Hematopoietic multipotent progenitor cell treated with erythropoietin and hydrocortisone succinate and interleukin-3 and kit ligand, for 17 days (in vitro differentiated cells): ENCODE measurements around the gene DAAM2.

Source experiments
- DNase-seq: peaks from one replicate; pipeline ENCODE4 v3.0.0-alpha.2; 2015; ENCODE audit warnings: low spot score

Gene DAAM2

DNA sequence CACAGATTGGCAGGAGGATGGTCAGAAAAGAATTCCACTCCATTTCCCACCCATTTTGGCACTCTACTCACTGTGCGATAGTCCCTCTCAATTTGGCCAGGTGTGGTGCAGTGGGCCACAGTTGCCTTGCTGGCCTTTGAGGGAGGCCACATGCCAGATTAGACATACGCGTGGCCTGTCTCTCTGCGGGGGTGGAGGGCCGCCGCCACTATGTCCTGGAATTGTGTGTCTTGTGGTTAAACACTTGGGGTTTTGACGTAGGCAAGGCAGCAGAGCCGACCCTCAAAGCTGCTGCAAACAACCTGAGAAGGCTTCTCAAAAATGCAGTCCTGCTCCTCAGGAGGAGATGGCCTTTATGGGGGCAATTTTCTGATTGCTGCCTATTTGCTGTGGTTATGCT, 4.9 kb upstream of the DAAM2 start:
- DNase-seq, result no peak

DNA sequence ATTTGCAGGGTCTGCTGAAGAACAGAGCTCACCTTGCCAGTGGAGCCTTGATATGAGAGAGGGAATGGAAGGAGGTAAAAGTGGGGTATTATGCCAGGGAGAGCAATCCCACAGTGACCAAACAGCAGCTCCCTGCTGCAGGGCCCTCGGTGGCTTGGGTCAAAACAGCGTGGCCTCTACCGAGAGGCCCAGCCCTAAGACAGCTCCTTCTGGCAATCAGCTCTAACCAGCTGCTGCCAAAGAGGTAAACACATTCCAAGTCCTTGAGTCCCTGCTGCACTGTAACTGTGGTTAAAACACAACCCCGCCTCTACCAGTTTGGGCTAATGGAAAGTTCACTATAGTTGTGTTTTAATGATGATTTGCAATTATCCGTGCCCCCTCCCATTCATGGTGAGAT, 1.4 kb upstream of the DAAM2 start:
- DNase-seq, result no peak

DNA sequence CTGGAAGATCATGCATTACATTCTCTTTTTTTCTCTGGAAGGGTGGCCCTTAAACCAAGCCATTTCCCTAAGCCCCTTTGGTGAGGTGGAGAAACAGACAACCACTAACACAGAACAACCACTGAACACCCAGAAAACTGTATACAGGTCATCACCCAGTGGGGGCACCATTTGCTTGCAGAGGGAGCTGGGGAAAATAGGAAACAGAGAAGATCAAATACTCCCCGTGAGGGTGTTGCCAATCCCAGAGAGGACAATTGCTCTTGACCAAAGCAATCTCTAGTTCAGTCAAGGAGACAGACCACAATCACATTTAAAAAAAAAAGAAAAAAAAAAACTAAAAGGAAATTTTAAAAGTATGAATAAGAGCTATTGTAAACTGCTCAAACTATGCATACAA, 865 bp upstream of the DAAM2 start:
- no peak for DNase-seq

DNA sequence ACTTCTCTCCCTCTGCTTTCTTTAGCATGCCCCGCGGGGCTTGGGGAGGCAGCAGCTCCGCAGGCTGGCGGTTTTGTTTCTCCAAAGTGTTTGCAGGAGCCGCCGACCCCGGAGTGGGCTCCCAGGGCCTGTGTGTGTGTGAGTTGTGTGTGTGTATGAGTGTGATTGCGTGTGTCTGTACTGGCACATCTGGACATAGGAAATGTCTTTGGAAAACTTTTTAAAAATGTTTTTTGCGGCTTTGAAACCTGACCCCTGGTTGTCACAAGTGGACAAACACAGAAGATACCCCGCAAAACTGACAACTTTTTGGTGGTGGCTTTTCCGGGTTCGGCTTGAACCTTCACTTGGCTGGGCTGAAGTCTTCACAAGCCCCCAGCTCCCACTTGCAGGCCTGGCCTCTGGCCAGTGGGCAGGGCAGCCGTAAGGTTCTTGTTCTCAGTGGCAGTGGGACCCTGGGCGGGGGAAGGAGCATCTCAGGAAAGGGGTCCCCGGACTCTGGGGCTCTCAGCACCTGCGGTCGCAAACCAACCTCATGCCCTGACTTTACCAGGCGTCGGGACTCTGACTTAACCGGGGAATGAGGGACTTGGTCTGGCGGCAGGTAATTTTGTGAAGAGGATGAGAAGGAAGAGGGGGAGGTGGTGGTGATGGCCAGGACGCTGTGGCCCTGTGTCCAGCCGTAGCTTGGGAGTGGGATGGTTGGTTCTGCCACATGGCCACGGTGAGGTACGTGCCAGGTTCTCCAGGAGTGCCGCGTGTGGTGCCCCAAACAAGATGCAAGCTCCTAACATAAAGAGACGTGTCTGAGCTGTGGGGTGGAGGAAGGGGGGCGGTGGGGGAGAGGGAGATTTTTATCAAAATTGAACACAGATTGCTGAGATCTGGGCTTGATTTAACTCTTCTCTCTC, 619 bp downstream of the DAAM2 start:
- DNase-seq, result no peak

DNA sequence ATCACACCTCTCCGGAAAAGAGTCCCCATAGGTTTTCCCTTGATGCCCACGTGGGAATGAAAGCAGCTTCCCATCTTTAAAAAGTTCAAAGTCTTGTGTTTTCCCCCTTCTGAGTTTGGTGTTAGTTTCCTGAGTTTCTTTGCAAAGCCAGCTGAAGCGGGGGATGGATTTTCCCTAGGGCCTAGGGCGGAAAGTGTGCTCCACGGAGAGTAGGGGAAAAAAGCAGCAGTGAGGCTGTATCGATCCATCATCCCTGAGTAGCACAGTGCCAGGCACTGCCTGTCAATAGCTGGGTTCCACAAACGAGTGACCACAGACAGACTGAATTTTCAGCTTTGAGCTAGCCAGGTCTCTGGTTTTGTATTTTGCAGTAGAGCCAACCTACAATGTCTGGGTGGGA, 1.3 kb downstream of the DAAM2 start:
- DNase-seq, result no peak

DNA sequence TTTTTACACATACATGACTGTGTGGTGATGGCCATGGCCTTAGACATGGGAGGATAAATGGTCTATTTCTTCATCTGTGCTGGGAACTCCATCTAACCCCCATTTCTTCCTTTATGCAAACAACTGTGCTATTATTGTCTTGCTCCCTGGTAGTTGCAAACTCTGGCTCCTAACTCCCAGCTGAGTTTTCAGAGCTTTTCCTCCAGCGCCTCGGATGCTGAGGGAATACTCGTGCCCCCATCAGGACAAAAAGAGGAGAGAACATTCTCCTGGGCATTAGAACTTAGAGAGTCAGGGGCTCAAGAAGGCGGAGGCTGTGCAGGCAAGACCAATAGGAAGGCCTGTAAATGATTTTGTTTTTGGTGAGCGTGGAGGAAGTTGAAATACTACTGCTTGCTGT, 2.1 kb downstream of the DAAM2 start:
- no peak for DNase-seq

DNA sequence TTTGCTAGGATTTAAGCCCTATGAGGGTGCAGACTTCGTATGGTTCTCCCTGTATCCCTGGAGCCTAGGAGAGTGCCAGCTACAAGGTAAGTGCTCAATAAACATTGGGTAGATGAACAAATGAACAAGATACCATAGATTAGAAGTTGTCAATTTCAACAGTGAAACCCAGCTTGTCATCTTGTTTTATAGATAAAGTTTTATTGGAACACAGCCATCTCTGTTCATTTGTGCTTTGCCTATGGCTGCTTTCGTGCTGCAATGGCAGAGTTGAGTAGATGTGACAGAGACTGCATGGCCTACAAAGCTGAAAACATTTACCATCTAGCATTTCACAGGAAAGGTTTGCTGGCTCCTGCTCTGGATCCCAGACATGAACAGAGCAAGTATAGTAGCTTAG, 5.6 kb downstream of the DAAM2 start:
- no peak for DNase-seq

DNA sequence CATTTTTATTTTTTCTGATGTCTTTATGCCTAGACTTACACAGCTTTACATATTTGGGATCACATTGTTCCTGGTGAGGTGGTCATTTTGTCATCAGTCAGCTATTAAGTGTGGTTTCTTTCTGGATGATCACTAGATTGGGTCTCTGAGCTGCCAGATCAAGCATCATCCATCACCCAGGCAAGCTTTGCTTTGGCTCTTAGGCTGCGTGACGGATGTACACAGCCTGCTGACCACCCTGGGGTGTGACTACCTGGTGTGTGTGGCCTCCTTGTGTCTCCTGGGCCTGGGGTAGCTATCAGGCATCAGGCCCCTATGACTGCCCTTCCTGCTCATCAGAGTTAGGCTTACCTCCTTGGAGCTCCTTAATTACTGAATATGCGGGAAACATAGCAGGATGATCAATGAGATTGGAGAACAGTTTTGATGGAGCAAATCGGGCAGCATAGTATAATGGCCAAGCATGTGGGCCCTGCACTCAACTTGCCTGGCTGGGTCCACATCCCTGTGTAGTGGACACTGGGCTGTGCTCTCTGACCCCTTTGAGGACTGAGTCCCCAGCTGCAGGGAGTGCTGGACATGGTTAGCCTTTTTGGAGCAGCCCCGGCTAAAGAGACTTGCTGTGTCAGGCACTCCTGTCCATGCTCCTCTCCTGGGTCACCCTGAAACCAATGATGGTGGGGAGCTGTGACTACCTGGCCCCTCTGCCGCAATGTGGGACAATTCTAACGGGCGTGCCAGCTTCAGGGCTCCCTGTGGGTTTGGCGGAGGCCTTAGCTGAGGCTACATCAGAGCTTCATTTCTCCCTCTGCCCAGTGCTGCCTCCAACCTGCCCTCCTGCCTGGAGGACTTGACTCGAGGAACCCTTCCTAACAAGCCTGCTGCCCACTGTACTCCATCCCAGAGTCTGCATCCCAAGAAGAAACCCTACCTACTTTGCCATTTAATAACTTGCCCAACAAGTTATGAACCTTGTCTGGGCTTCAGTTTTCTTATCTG, 8.2 kb downstream of the DAAM2 start:
- DNase-seq, result no peak

DNA sequence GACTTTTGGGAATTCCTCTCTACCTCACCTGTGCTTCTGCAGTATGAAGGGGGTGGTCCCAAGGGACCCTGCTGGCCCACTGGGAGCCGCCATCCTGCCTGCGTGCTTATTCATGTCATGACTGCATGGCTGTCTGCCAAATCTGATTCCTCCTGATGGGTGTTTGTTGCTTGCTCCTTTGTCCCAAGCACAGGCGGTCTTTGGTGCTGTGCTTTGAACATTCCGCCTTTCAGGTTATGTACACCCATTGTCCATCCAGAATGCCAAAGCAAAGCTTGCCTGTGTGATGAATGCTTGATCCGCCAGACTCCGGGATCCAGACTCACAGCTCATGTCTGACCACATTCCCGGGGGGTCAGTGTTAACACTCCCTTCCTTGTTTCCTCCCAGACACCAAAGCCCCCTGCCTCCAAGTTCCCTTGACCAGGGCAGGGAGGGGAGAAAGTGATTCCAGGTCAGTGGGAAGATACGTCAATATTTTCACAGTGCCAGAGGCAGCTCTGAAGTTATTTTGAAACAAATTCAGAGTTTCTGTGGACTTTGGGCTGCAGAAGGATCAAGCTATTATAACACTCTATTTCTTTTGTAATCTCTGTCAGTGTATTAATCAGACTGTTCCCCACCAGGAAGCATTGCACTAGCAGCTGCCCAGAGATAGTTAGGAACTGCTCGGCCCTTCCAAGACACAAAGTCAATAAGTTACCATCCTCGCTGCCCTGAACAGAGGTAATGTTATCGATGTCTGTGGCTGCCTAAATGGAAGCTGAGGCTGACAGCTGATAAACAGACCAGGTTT, 9.5 kb downstream of the DAAM2 start:
- DNase-seq, result no peak

DNA sequence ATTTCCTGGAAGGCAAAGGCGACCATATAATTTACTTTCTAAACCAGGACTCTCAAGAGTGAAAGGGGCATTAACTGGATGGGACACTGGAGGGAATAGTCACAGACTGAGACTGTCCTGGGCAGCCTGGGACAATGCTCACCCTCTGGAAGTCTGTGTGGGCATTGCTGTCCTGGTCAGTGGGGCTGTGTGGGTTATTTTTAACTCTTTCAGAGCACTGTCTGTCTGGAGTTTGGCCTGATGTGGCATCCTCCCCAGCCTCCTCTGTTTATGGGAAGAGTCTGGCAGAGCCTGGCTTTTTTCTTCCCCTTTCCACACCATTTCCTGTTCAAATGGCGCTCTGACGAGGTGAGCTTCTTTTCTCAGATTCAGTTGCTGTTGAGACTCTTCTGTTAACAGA, 11.7 kb downstream of the DAAM2 start:
- DNase-seq, result no peak

DNA sequence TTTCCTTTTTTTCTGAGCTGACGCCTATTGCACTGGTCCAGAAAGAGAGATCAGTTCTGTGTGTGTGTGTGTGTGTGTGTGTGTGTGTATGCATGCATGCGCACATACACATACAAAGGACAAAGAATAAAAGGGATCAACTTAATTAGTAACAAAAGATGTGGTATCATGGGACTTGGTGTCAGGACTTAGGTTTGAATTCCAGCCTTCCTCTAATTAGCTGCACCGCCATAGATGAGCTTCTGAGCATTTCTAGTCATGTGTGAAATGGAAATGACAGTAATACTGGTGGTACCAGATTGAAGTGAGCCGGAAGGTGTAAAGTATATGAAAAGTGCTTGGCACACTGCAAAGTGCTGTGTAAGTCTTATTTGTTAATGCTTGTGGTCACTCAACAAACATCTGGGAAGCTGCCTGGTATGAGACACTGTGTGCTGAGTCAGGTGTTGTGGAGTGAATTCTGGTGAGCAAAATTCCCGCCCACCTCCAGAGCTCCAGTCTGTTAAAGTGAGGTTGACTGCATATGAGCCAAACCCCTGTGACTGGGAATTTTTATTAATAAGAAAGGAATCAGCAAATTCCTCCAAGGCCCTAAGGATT, 12.4 kb downstream of the DAAM2 start:
- no peak for DNase-seq

DNA sequence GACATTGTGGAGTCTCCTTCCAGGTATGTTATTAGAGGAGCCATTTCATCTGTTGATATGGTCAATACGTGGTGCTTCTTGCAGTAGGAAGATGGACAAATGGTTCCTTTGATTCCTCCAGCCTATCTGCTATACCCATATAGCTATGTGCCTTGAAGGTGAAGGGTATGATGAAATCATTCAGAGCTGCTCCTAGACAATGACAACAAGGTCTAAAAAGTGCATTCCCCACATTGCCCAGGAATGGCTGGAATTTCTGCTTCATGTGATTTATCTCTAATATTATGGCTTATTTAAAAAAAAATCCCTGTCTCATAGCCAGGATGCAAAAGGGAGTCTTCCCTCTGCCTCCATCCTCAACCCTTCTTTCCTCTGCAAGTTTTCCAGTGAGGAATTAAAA, 14.1 kb downstream of the DAAM2 start:
- DNase-seq, result no peak

DNA sequence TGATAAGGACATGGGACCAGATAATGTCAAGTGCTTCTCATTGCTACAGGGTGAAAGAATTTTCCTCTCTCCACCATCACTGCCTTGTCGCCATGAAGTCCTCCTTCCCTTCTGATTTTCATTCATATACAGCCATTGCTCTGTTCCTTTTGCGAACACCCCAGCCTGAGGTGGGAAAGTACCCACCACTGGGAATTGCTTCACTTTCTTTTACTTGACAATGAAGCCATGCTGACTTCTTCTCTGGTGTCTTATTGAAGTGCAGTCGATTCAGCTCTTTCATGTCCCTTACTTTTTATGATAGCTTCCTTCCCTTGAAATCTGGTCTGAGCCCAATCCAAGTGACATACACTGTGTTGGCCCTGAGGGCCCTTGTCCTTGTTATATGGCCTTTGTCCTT, 16.2 kb downstream of the DAAM2 start:
- no peak for DNase-seq

DNA sequence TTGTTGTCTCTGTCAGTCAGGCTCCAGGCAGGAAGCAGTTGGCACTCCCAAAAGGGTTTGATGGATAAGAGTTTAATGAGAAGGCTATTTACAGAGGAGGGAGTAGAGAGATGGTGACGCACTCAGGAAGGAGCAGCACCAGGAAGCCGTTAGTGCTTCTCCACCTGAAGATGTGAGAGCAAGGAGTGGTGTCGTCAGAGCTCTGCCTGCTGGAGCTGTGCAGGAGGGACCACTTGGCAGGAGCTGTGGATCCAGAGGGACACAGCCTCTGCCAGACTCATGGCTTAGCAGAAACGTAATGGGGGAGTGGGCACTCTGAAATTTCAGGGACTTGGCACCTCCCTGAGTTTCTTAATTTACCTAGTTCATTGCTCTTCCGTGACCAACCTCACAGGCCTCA, 16.8 kb downstream of the DAAM2 start:
- no peak for DNase-seq

DNA sequence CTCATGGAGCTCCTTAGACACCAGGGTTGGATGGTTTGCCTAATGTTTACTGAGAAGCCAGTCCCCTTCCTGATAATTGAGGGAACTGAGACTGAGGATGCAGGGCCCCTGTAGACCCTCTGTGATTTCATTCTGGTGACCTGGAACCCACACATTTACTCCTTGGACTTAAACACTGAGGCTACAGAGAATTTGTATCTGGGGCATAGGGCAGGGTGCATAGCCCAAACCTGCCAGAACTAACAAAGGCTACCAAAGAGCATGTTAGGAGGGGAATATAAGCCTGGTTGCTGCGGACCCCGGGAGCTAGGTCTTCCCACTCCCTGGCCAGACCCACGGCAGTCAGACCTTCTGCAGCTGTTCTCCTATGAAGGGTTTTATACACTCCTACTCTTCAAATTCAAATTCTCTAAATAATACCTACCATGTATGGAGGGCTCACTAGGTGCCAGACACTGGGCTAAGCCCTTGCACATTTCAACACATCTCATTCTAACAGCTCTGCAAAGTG, 19.7 kb downstream of the DAAM2 start:
- no peak for DNase-seq

DNA sequence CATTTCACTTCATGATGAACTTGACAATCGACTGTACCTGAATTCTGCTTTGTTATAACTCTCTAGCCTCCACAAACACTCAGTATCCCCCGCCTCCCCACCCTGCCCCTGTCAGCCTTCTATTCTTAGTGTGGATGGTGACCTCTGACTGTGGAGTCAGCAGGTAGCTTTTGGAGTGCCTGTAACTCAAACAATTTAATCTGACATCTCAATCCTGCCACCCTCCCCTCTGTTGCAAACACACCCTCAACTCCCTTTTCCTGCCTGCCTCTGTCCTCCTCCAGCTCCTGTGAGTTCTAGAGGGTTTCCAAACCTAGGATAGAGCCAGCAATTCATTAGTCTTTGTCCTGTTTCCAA, 20.3 kb downstream of the DAAM2 start:
- DNase-seq, result no peak

DNA sequence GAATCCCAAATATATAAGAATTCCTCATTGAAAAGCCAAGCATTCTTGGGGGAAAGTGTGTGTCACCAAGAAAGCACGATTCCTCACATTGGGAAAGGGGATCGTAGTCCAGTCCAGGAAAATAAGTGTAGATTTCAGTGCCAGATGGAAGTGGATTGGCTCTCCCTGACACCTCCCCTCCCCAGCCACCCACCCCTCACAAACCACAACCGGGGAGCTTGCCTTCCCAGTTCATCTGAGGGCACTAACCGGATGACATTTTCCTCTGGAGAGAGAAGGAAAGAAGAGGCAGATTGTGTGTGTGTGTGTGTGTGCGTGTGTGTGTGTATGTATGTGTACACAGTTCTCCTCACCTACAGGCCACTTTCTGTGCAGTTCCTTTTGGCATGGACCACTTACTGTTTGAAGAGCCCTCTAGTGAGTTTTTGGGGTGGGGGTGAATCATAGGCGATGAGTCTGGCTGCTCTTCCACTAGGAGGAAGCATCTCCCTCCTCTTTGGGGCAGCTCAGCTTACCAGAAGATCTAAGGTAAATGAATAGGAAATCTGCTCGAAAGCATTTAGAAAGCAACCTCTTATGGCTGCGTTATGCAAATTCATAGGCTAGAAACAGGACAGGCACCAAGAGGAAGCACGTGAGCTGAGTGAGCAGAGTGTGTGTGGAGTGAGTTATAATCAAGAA, 20.8 kb downstream of the DAAM2 start:
- DNase-seq, result no peak

DNA sequence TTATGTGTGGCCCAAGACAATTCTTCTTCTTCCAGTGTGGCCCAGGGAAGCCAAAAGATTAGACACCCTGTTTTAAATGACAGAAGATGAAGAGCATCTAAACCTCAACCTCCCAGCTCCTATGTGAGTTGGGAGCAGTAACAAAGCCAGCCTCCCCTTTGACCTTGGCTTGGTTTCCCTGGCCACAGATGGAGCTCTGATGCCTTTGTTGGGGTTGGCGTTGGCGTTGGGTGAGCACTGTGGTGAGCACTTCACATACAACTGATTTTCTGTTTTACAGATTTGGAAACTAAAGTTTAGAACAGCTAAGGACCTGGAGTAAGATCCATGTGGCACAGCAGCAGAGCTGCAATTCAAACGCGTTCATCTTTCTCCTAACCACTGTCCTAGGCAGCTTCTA, 22.1 kb downstream of the DAAM2 start:
- DNase-seq, result no peak

DNA sequence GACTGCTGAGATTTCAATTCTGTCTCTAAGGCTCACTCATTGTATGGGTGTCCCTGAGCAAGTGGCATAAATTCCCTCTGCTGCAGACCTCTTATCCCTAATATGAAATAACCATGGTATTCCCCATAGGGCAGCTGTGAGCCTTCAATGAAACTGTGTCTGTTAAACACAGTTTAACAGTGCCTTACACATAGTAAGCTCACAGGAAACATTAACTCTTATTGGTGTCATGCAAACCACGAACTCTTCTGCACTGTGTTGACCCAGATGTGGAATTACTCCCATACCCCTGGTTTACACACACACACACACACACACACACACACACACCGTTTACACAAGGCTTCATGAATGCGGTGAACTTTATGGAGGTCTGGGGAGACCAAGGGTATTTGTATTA, 23.2 kb downstream of the DAAM2 start:
- DNase-seq, result no peak

DNA sequence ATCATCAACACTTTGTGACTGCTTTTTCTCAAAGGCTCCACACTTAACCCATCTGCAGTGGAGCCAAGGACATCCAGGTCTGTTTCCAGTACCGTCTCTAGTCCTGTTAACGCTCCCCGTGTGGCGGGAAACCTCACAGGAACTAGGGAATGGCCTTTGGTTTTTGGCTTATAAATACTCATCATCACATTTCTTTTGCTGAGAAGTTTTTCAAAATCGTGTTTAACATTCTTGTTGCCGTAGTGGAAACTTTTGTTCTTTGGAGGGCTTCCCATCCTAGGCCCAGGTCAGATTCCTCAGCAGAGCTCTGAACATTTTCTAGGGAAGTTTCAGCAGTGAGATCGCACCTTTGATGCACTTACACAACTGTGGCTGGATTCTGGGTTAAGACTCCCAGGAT, 24.6 kb downstream of the DAAM2 start:
- no peak for DNase-seq

DNA sequence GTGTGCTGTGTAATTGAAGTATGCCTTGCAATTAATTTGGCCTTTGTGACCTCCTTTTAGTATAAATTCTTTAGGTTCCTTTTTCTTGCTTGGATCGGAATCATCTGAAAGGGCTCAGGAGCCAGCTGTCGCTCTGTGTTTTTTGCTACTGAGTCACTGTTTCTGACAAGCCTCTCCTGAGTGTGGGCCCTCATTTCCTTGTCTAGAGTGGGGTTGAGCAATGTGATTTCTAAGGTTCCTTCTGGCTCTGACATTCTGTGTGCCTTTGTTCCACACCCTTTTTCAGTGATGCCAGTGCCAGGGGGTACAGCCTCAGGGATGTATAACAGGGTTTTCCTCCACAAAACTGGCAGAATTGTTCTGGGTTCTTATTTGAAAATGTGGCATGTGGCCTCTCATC, 26.5 kb downstream of the DAAM2 start:
- DNase-seq, result no peak
